A673 (cell line): Measurements from ENCODE around the gene SDK1. TPM values are rescaled to one million over a fixed set of nuclear protein-coding genes. Genes with fewer than 3 reads are reported as not detected.

Experiments
- BruUV-seq: library from RNA; stranded (reverse); fragments of 400-500 nt; replicated peaks from 2 replicates; lab custom pipeline; 2021; lab: Mats Ljungman, UMichigan
- CTCF ChIA-PET: fragments of 300-600 bp; sonication (Branson Sonifier 250); formaldehyde crosslinking; loops from one replicate; lab custom pipeline; 2022; ENCODE audit warnings: antibody characterized with exemption; lab: Charles Lee
- POLR2A ChIA-PET: fragments of 300-600 bp; sonication (Branson Sonifier 250); formaldehyde crosslinking; loops from one replicate; lab custom pipeline; 2022; ENCODE audit warnings: antibody characterized with exemption; ENCODE audit not compliant: low non-redundant PET; lab: Charles Lee
- DNase-seq: peaks from one replicate; pipeline ENCODE4 v3.0.0-alpha.2; 2015; ENCODE audit warnings: low spot score
- H3K27ac ChIP-seq: fragments of 200-600 bp; sonication (generic); 2 replicates; pipeline ENCODE4 v1.5.1; 2016; ENCODE audit warnings: mixed run types, low read depth, mild to moderate bottlenecking, mixed read lengths, antibody characterized with exemption, low read length; ENCODE audit not compliant: poor library complexity, severe bottlenecking
- H3K27me3 ChIP-seq: fragments of 200-600 bp; sonication (generic); replicated peaks from 2 replicates; pipeline ENCODE4 v1.6.1; 2017; ENCODE audit warnings: mixed run types, low read depth, mild to moderate bottlenecking, mixed read lengths, antibody characterized with exemption, low read length; ENCODE audit not compliant: insufficient read depth, poor library complexity
- H3K36me3 ChIP-seq: fragments of 200-600 bp; sonication (generic); 2 replicates; pipeline ENCODE4 v1.6.1; 2016; ENCODE audit warnings: mixed run types, mild to moderate bottlenecking, mixed read lengths, antibody characterized with exemption, low read length; ENCODE audit not compliant: insufficient read depth, poor library complexity, severe bottlenecking
- H3K4me1 ChIP-seq: fragments of 200-600 bp; sonication (generic); 2 replicates; pipeline ENCODE4 v1.6.1; 2017; ENCODE audit warnings: mixed run types, mild to moderate bottlenecking, mixed read lengths, antibody characterized with exemption, low read length; ENCODE audit not compliant: insufficient read depth, poor library complexity, severe bottlenecking
- H3K4me3 ChIP-seq: fragments of 200-600 bp; sonication (generic); 2 replicates; pipeline ENCODE4 v1.5.1; 2016; ENCODE audit warnings: low read depth, mixed run types, mild to moderate bottlenecking, mixed read lengths, low read length; ENCODE audit not compliant: poor library complexity, severe bottlenecking
- H3K9me3 ChIP-seq: fragments of 200-600 bp; sonication (generic); 2 replicates; pipeline ENCODE4 v1.6.1; 2016; ENCODE audit warnings: mixed run types, low read depth, mild to moderate bottlenecking, mixed read lengths, antibody characterized with exemption, low read length; ENCODE audit not compliant: poor library complexity, severe bottlenecking
- EZH2 ChIP-seq: fragments of 200-600 bp; sonication (generic); IDR thresholded peaks from 2 replicates; pipeline ENCODE4 v1.6.1; 2017; ENCODE audit warnings: borderline replicate concordance, low read depth, mild to moderate bottlenecking, mixed read lengths, antibody characterized with exemption, low read length; ENCODE audit not compliant: poor library complexity, severe bottlenecking
- intact Hi-C: fragments of 100-400 bp; cut with micrococcal nuclease; formaldehyde crosslinking; loops from one replicate; pipeline ENCODE4 v1.10.0; 2022; ENCODE audit not compliant: unreplicated experiment
- total RNA-seq: library from RNA; stranded (reverse); gene quantifications from 2 replicates; pipeline ENCODE4 v1.2.3, GENCODE V29; 2021
- TF ChIP-seq, protein P1 (sequence below): fragments of 300-800, 200-600 bp; sonication (generic); conservative IDR thresholded peaks from 2 replicates; pipeline ENCODE4 v1.5.1; 2017; ENCODE audit warnings: low read depth, mild to moderate bottlenecking, antibody characterized with exemption, low read length, moderate library complexity, mixed read lengths

The SDK1 gene
- total RNA-seq, 1 experiment from 2014 or later: 14.7 TPM

- CTCF ChIA-PET: no interaction called here
- Histone ChIP-seq H3K36me3 (no peaks in the 10 kb centered on the region), H3K4me1 (no peaks in the 10 kb centered on the region), H3K27me3 (no peaks in the 10 kb centered on the region), H3K9me3 (peaks cover 4% of the 10 kb centered on the region), H3K27ac (no peak overlapping the region), H3K4me3 (no peak overlapping the region)
- no TSS peak for BruUV-seq
- DNase-seq: no peak
- POLR2A ChIA-PET: no interaction called here
- intact Hi-C loops: no loop called here
- TF ChIP-seq EZH2: no peak
- TF ChIP-seq, protein P1, sequence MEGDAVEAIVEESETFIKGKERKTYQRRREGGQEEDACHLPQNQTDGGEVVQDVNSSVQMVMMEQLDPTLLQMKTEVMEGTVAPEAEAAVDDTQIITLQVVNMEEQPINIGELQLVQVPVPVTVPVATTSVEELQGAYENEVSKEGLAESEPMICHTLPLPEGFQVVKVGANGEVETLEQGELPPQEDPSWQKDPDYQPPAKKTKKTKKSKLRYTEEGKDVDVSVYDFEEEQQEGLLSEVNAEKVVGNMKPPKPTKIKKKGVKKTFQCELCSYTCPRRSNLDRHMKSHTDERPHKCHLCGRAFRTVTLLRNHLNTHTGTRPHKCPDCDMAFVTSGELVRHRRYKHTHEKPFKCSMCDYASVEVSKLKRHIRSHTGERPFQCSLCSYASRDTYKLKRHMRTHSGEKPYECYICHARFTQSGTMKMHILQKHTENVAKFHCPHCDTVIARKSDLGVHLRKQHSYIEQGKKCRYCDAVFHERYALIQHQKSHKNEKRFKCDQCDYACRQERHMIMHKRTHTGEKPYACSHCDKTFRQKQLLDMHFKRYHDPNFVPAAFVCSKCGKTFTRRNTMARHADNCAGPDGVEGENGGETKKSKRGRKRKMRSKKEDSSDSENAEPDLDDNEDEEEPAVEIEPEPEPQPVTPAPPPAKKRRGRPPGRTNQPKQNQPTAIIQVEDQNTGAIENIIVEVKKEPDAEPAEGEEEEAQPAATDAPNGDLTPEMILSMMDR: no peak
Measured at GRCh38 chr7:3551536-3551935, 250.5 kb downstream of the SDK1 start.

DNA sequence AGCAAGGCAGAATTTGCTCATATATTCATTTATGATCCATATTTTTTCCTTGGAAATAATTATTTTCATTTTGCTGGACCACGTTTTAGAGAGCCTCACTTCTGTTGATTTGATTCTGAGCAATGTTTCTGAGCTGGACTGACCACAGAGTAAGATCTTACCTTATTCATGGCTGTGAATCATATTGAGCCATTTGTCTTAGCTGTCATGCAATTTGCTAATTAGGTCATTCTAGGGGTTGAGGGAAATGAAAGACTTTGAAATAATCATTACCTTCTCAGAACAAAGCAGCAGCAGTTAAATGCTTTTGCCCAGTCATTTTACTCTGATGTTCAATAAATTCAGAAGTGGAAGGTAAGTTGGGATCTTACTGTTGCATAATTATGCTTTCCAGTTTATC is 251.4 kb downstream of the SDK1 start:
- peaks cover 4% of the 10 kb centered on the region for H3K9me3 ChIP-seq
- H3K4me3 ChIP-seq: no peak overlapping the region
- no peaks in the 10 kb centered on the region for H3K36me3 ChIP-seq
- no peaks in the 10 kb centered on the region for H3K27me3 ChIP-seq
- no peak overlapping the region for H3K27ac ChIP-seq
- BruUV-seq: no TSS peak
- ChIA-PET POLR2A (no interaction called here), CTCF (interaction anchor here (0.5 kb wide), 1 partner anchor 576 kb away, joined by 5 read pairs; no protein-coding TSS in a partner anchor)
- intact Hi-C loops: no loop called here
- no peak for DNase-seq
- TF ChIP-seq, protein P1: no peak
- TF ChIP-seq EZH2: no peak
- H3K4me1 ChIP-seq: no peaks in the 10 kb centered on the region

- intact Hi-C loops: no loop called here
- no peak overlapping the region for H3K4me3 ChIP-seq
- H3K27me3 ChIP-seq: no peaks in the 10 kb centered on the region
- TF ChIP-seq, protein P1: no peak
- TF ChIP-seq EZH2: no peak
- DNase-seq: no peak
- H3K27ac ChIP-seq: no peak overlapping the region
- H3K36me3 ChIP-seq: no peaks in the 10 kb centered on the region
- H3K9me3 ChIP-seq: peaks cover 10% of the 10 kb centered on the region
- no TSS peak for BruUV-seq
- ChIA-PET POLR2A (no interaction called here), CTCF (no interaction called here)
- H3K4me1 ChIP-seq: peaks cover 14% of the 10 kb centered on the region
Measured at GRCh38 chr7:3558400-3558799, 257.3 kb downstream of the SDK1 start.
